MG63 (cell line): ENCODE data around the gene EXT2. TPM values are rescaled to one million over a fixed set of nuclear protein-coding genes. Genes with fewer than 3 reads are reported as not detected.

Experiments
- DNase-seq: peaks from one replicate; pipeline ENCODE4 v3.0.0-alpha.2; 2020
- H3K27me3 ChIP-seq: fragments of 250-450 bp; sonication (Bioruptor Pico); 2 replicates; pipeline ENCODE4 v1.5.1; 2020; ENCODE audit warnings: mild to moderate bottlenecking, moderate library complexity
- H3K36me3 ChIP-seq: fragments of 250-450 bp; sonication (Bioruptor Pico); 2 replicates; pipeline ENCODE4 v1.5.1; 2020; ENCODE audit warnings: mild to moderate bottlenecking, moderate library complexity
- H3K4me3 ChIP-seq: fragments of 250-450 bp; sonication (Bioruptor Pico); 2 replicates; pipeline ENCODE4 v1.5.1; 2020; ENCODE audit warnings: mild to moderate bottlenecking, moderate library complexity
- H3K9me3 ChIP-seq: fragments of 250-450 bp; sonication (Bioruptor Pico); 2 replicates; pipeline ENCODE4 v1.5.1; 2020; ENCODE audit warnings: mild to moderate bottlenecking, moderate library complexity
- total RNA-seq: library from RNA; depleted of rRNA; stranded (reverse); fragments of >200 nt; shearing (Covaris generic); gene quantifications from 2 replicates; pipeline ENCODE4 v1.2.3, GENCODE V29; 2014; ENCODE audit warnings: low replicate concordance

Gene EXT2
- total RNA-seq, 1 experiment from 2014 or later = 179 TPM

DNA sequence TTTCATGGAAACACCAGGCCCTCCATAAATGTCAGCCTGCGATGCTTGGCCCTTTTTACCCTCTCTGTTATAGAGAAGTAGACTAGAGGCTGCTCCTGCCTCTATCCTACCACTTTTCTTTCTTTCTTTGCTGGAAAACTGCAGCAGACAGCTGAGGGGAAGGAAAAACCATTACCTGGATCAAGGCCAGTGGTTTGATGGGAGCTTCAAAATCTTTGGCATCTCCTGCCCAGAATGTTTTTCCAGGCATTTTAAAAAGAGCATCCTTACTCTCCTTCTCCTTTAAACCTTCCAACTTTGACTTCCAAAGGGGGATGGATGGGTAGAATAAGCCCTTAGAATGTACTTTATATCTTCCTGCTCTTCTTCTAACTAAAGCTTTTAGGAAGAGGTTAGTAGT is 44.9 kb downstream of the EXT2 start:
- Histone ChIP-seq H3K9me3 (no peaks in the 10 kb centered on the region), H3K27me3 (no peaks in the 10 kb centered on the region), H3K36me3 (peaks cover 9% of the 10 kb centered on the region), H3K4me3 (no peak overlapping the region)
- no peak for DNase-seq

DNA sequence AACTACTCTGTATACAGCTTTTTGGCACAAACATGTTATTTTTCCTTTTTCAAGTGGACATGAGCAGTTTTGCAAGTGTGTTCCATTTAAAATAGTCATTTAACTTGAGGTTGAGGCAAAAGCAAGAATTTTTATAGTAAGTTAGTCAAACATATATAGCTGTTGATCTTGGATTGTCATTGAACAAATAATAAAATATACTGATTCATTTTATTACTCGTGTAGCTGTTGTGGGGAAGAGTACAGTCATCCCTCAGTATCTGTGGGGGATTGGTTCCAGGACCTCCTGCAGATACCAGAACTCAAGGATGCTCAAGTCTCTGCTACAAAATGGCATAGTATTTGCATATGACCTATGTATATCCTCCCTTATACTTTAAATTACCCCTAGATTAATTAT is 45.3 kb downstream of the EXT2 start:
- Histone ChIP-seq H3K4me3 (no peak overlapping the region), H3K36me3 (peaks cover 8% of the 10 kb centered on the region), H3K27me3 (no peaks in the 10 kb centered on the region), H3K9me3 (no peaks in the 10 kb centered on the region)
- DNase-seq = peak; percentile 26

DNA sequence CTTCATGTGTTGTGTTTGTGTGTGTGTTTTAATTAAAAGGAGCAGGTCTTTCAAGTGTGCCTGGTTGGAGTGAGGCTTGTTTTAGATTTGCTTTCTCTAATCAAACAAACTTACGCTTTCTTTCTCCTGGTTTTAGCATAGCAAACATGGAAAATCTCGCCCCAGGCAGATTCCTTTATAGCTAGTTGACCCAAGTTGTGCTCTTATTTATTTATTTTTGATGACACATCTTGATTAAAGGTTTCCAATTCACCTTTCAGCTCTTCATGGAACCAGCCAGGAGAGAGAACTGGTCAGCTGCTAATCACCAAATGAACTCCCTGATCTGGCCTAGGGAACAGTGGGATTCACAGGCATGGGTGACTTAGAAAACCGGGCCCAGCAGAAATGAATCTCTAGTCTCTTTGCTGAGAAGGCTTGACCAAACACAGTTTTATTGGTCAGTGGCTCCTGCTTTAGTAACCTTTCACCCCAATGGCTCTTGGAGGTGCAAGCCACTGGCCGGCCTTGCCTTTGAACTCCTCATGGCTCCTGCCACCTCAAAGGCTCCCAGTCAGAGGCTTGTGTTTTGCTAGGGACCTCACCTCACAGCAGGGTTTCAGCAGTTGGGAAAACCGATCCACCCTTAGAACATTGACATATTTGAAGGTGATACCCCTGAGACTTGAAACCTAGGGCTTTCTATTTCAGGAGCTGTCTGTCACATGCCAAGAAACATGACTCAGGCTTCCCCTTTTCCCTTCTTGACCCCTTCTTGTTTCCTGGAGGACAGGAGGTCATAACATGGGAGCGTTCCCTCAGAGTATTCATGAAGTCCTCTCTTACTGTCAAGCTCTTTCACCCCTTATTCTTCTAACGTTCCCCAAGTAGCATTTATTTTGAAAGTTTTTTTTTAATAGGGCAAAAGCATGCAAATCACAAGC is 48.8 kb downstream of the EXT2 start:
- Histone ChIP-seq H3K27me3 (no peaks in the 10 kb centered on the region), H3K4me3 (no peak overlapping the region), H3K9me3 (no peaks in the 10 kb centered on the region), H3K36me3 (peaks cover 29% of the 10 kb centered on the region)
- DNase-seq = no peak

DNA sequence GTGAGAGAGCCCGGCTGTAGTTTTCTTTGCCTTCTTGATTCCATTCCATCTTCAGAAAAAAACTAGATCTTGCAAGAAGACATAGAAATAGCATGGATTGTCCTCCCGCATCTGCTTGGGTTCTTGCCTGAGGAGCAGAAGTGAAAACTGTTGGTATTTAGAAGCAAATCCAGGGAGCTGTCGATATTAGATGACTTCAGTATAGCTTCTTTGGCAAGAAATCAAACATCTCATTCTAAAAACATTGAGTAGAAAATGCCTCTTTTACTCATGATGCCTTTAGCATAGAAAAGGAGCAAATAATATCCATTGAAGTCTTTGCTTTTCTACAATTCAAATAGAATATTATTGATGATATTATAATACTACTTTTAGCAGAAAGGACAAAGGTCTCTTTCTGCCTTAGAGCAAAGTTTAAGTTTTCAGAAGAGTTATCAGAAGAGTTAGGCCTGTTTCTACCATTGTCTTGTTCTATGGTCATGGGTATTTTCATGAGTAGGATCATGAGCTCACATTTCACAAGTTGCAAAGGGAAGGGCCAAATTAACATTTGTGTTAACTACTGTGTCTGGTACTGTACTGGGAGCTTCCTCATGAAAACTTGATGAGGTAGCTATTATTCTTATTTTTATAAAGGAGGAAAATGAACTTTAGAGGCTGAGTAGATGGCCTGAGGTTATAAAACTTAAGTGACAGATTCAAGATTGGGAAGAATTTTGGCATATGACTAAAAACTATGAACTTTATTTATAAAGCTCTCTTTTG is 49.7 kb downstream of the EXT2 start:
- H3K36me3 ChIP-seq = peaks cover 29% of the 10 kb centered on the region
- no peaks in the 10 kb centered on the region for H3K9me3 ChIP-seq
- no peak for DNase-seq
- H3K27me3 ChIP-seq = no peaks in the 10 kb centered on the region
- no peak overlapping the region for H3K4me3 ChIP-seq

DNA sequence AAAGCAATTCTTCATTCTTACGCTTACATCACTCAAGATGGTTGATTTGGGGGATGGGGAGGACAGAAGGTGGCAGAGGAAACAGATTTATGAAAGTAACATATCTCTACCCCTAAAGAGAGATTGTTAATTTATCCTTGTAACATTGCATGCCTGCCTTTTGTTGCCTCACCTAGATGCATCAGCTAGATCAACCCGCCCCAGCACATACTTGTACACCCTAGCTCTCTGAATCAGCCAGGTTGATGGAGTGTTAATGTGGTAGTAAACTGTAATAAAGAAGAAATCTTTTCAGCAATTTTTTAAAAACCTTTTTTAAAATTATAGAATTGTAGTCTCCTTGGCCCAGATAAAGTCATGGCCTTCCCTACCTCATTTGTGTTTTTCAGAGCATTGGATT is 51.5 kb downstream of the EXT2 start:
- DNase-seq = no peak
- no peaks in the 10 kb centered on the region for H3K27me3 ChIP-seq

DNA sequence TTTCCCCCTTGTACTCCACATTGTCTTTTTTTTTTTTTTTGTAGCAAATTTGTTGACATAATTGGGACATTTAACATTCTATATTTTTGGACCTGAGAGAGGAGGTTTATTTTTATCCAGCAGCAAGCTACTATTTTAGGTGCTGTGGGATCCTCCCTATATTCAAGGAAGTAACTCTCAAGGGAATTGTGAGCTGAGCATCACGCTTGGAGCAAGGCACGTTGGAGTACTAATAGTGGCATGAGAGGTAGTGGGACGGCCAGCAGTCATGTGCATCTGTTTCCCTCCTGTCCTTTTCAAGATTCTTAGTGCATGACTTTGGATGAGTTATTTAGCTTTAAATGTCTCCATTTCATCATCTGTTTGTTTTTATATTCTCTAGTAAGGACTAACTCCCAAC is 52.3 kb downstream of the EXT2 start:
- Histone ChIP-seq H3K36me3 (peaks cover 40% of the 10 kb centered on the region), H3K9me3 (no peaks in the 10 kb centered on the region), H3K27me3 (no peaks in the 10 kb centered on the region), H3K4me3 (no peak overlapping the region)
- no peak for DNase-seq

More for the DNA sequence above, 51.5 kb downstream of the EXT2 start:
- Histone ChIP-seq H3K4me3 (no peak overlapping the region), H3K9me3 (no peaks in the 10 kb centered on the region), H3K36me3 (peaks cover 42% of the 10 kb centered on the region)

DNA sequence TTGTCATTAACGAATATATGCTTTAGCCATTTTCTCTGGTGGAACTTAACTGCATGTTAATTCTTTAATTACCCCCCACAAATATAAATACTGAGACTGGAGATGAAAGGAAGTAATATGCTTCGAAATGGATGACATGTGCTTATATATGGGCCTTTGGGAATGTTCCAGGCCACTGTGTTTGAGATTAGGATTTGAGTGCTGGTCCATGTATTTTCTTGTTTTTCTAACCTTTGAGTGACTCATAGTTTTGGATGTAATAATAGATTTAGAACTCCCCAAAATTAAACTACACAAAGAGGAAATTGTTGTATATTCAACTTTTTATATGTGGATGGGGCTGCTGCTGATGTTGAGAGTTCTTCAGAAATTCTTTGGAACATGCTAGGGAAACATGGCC is 54.2 kb downstream of the EXT2 start:
- peaks cover 38% of the 10 kb centered on the region for H3K36me3 ChIP-seq
- H3K27me3 ChIP-seq = no peaks in the 10 kb centered on the region
- no peak for DNase-seq
- H3K9me3 ChIP-seq = no peaks in the 10 kb centered on the region
- H3K4me3 ChIP-seq = no peak overlapping the region

DNA sequence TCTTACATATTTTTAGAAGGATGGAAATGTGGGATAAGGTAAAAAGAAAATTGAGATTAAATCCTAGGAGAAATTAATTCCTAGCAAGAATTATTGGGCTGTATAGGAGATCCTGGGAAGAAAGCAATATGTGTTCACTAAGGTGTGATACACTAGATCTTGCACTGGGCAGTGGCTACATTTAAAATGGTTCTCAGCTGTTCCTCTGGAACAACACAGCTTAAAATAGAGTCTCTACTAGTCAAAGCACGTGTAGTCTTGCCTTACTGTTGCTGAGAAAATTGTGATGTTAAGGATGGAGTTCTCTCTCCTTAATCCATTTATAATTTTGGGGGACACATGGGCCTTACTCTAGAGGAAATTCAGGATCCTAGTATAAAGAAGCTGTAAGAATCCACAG is 54.9 kb downstream of the EXT2 start:
- no peak for DNase-seq
- Histone ChIP-seq H3K9me3 (no peaks in the 10 kb centered on the region), H3K4me3 (no peak overlapping the region), H3K36me3 (peaks cover 38% of the 10 kb centered on the region), H3K27me3 (no peaks in the 10 kb centered on the region)

DNA sequence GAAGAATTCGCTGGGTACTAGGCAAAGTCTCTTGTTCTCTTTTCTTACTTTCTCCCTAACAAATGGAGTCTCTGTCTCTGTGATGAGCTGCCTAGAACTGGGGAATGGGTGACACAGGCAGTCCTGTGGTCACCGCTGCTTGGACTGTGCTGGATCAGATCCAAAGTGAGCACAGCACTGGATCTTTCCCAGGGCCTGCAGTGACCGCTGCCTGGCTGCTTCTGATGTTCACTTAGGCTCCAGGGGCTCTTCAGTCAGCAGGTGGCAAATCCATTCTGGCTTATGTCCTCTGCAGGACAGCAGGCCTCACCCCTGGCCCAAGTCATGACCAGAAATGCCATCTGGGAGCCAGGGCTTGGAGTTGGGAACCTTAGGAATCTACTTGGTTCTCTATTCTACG is 61.5 kb downstream of the EXT2 start:
- no peak for DNase-seq
- Histone ChIP-seq H3K9me3 (no peaks in the 10 kb centered on the region), H3K27me3 (no peaks in the 10 kb centered on the region), H3K36me3 (peaks cover 12% of the 10 kb centered on the region), H3K4me3 (no peak overlapping the region)

DNA sequence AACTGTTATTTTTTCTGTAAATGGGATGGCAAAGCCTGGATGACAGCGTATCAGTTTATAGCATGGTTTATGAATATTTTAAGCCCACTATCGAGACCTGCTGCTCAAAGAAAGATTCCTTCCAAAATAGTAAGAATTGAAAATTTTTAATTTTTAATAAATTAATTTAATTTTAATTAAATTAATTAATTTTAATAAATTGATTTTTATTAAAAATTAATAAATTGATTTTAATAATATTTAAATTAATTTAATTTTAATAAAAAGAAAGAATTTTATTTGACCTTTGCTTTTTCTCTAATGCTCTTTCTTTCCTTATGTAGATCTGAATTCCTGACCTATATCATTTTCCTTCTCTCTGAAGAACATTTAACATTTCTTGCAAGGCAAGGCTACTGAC is 62.9 kb downstream of the EXT2 start:
- H3K27me3 ChIP-seq = no peaks in the 10 kb centered on the region
- no peak for DNase-seq

DNA sequence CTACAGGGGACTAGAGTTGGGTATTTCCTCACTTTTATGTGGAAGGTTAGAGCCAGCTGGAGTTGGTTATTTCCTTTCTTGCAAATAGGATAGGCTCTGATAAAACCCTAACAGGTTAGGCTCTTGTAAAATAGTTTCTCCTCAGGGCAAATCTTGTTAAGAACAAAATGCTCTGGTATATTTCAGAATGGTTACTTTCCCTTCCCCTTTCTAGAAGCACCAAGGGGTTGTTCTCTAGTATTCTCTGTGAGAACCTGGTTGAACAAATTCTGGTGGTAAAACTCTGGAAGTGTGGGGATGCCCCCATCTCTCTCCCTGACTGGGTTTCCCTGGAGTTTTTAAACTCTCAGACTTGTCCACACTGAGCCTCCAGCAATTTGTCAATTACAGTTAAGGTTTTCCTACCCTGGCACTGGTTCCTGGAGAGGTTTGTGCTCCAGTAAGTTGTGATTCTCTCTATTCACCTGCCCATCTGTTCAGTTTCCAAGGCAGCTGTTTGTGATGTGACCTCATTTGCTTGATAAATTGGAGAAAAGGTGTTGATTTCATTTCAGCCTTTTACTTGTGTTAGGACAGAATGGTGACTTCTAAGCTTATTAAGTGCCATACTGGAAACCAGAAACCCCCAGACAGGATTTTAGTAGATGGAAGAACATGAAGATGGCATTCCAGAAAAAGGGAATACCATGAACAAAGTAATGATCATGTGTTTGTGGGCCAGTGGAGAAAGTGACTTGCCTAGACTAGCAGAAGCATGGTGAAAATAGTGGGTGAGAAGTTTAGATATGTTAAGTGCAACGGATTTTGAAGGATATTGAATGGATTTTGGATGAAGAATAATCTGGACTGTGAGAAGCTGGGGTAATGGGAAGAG is 64.6 kb downstream of the EXT2 start:
- H3K27me3 ChIP-seq = no peaks in the 10 kb centered on the region
- H3K4me3 ChIP-seq = no peak overlapping the region
- no peak for DNase-seq
- peaks cover 10% of the 10 kb centered on the region for H3K36me3 ChIP-seq
- H3K9me3 ChIP-seq = no peaks in the 10 kb centered on the region

More for the DNA sequence above, 62.9 kb downstream of the EXT2 start:
- no peak overlapping the region for H3K4me3 ChIP-seq
- no peaks in the 10 kb centered on the region for H3K9me3 ChIP-seq
- peaks cover 10% of the 10 kb centered on the region for H3K36me3 ChIP-seq

DNA sequence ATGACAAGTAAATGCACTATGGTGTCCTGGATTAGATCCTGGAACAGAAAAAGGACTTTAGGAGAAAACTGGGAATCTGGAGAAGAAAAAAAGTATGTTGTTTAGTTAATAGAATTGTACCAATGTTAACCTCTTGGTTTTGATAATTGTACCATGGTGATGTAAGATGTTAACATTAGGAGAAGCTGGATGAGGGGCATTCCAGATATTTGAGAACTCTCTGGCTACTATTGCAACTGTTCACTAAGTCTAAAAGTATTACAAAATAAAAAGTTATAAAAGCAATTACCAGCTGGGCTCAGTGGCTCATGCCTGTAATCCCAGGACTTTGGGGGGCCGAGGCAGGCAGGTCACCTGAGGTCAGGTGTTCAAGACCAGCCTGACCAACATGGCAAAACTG is 66.5 kb downstream of the EXT2 start:
- H3K9me3 ChIP-seq = no peaks in the 10 kb centered on the region
- no peak overlapping the region for H3K4me3 ChIP-seq
- peaks cover 10% of the 10 kb centered on the region for H3K36me3 ChIP-seq
- no peaks in the 10 kb centered on the region for H3K27me3 ChIP-seq
- DNase-seq = no peak

DNA sequence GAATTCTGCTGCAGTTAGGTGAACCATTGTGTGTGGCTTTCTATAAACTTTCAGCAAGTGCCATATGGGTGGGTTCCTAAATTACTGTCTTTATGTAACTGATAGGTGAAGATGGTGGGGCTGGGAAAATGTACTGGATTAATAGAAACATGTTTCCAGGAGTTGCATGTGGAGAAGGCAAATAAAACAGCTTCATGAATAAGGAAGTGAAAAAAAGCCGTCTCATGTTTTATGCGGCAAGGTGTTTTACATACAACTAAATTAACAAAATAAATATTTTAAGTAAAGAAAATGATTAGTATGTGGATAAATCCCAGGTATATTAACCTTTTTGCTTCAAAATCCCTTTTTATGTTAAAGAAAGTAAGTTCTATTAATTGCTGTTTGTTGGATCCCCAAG is 67.2 kb downstream of the EXT2 start:
- no peak for DNase-seq
- Histone ChIP-seq H3K27me3 (no peaks in the 10 kb centered on the region), H3K4me3 (no peak overlapping the region), H3K9me3 (no peaks in the 10 kb centered on the region), H3K36me3 (peaks cover 5% of the 10 kb centered on the region)

DNA sequence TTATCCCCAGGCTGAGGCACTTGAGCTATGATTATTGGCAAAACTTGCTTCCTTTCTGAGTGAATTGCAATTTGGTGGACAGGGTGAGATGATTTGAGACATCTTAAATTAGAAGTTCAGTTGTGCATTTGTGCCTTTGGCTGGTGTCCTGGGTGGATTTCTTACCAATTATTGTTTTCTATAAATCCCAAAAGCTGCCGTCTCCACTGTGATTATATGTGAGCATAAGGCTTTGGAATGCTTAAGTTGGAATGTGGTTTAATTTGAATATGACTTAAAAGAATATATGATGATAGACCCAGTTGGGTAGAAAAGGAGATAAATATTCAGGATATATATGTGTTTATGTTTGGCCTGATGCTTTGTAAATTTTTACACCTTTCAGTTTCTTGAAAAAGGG is 70.0 kb downstream of the EXT2 start:
- Histone ChIP-seq H3K4me3 (no peak overlapping the region), H3K9me3 (no peaks in the 10 kb centered on the region), H3K27me3 (no peaks in the 10 kb centered on the region), H3K36me3 (no peaks in the 10 kb centered on the region)
- no peak for DNase-seq

DNA sequence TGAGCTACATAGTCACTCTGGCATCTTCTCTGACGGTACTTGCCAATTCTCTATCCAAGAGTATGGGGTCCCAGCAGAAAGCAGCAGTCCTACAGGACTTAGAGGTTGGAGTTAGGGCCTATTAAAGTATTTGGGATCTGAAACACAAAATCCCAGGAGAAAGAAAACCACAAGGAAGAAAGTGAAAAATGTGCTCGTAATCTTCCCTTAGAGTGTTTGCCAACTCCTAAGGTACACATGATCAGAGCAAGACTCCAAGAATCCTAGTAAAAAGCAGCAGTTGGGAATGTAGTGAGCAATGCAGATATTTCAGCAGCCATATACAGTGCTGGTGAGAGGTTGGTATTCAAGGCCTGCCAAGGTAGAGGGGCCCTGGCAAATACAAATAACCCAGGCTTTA is 71.6 kb downstream of the EXT2 start:
- DNase-seq = no peak
- Histone ChIP-seq H3K36me3 (no peaks in the 10 kb centered on the region), H3K9me3 (no peaks in the 10 kb centered on the region), H3K27me3 (no peaks in the 10 kb centered on the region), H3K4me3 (no peak overlapping the region)

DNA sequence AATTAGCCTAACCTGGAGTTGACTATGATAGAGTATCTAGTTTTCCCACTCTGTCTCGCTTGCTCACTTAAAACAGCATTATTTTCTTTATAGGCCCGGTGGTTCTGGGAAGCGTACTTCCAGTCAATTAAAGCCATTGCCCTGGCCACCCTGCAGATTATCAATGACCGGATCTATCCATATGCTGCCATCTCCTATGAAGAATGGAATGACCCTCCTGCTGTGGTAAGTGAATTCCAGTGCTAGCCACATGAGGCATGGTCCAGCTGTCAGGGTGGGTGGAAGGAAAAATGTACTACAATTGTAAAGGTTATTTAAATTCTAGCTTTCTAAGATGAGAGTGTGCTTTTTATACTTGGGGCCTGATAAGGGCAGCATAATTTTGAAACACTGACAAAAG is 76.0 kb downstream of the EXT2 start:
- H3K4me3 ChIP-seq = no peak overlapping the region
- no peaks in the 10 kb centered on the region for H3K27me3 ChIP-seq
- DNase-seq = no peak
- H3K36me3 ChIP-seq = peaks cover 3% of the 10 kb centered on the region; the same call in 1 of the 2 replicates
- no peaks in the 10 kb centered on the region for H3K9me3 ChIP-seq

DNA sequence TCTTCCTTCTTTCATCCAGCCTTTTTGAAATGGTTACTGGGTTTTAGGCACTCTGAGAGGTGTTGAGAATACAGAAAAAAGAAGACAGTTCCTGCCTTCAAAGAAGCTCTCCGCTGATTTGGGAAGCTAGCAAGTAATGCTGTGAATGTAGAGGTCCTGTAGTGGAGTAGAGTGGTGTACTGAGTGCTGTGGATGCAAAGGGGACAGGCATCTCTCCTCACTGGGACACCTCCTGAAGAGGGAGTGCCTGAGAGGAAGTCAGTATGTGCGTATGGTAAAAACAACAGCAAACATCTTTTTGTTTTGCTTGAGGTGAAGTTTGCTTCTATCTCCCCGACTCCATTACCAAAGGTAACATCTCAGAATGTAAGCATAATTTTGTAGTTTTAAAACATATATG is 77.5 kb downstream of the EXT2 start:
- Histone ChIP-seq H3K4me3 (no peak overlapping the region), H3K36me3 (peaks cover 3% of the 10 kb centered on the region; the same call in 1 of the 2 replicates), H3K27me3 (no peaks in the 10 kb centered on the region), H3K9me3 (no peaks in the 10 kb centered on the region)
- DNase-seq = no peak
